ENCODE data around the gene CADM1. TPM values are rescaled to one million over a fixed set of nuclear protein-coding genes. Genes with fewer than 3 reads are reported as not detected.
A peak's percentile ranks its signal among the peaks of the same experiment; 100 is the strongest.

The CADM1 gene
- total RNA-seq, 1 donor from 2014 or later: 51.1 TPM

GRCh38 chr11:115365907-115366306 lies 138.3 kb downstream of the CADM1 start:
- DNase-seq: no peak
- Histone ChIP-seq H3K9me3 (replicated peaks) (no peaks in the 10 kb centered on the region), H3K27ac (replicated peaks) (peak overlapping the region; percentile 58), H3K4me3 (no peak overlapping the region), H3K27me3 (ENCODE audit: low read depth) (no peaks in the 10 kb centered on the region), H3K4me1 (peaks cover 41% of the 10 kb centered on the region), H3K36me3 (no peaks in the 10 kb centered on the region)
- TF ChIP-seq CTCF (IDR thresholded peaks at IDR 0.05; ENCODE audit: borderline replicate concordance): no peak
- intact Hi-C loops (cut with micrococcal nuclease): no loop called here

GRCh38 chr11:115364896-115365295 lies 139.3 kb downstream of the CADM1 start:
- intact Hi-C loops (cut with micrococcal nuclease): no loop called here
- no peak for DNase-seq
- H3K27ac ChIP-seq (replicated peaks): peak overlapping the region; percentile 58
- H3K4me3 ChIP-seq: no peak overlapping the region
- TF ChIP-seq CTCF (IDR thresholded peaks at IDR 0.05; ENCODE audit: borderline replicate concordance): no peak
- H3K4me1 ChIP-seq: peaks cover 41% of the 10 kb centered on the region
- no peaks in the 10 kb centered on the region for H3K27me3 ChIP-seq (ENCODE audit: low read depth)
- H3K9me3 ChIP-seq (replicated peaks): no peaks in the 10 kb centered on the region
- no peaks in the 10 kb centered on the region for H3K36me3 ChIP-seq

GRCh38 chr11:115363921-115364320 lies 140.3 kb downstream of the CADM1 start:
- Histone ChIP-seq H3K9me3 (replicated peaks) (no peaks in the 10 kb centered on the region), H3K27ac (replicated peaks) (peak overlapping the region; percentile 58), H3K27me3 (ENCODE audit: low read depth) (no peaks in the 10 kb centered on the region), H3K4me1 (peaks cover 41% of the 10 kb centered on the region), H3K36me3 (no peaks in the 10 kb centered on the region), H3K4me3 (no peak overlapping the region)
- intact Hi-C loops (cut with micrococcal nuclease): no loop called here
- TF ChIP-seq CTCF (IDR thresholded peaks at IDR 0.05; ENCODE audit: borderline replicate concordance): no peak
- no peak for DNase-seq

GRCh38 chr11:115363426-115363825 lies 140.8 kb downstream of the CADM1 start:
- TF ChIP-seq CTCF (IDR thresholded peaks at IDR 0.05; ENCODE audit: borderline replicate concordance): no peak
- H3K36me3 ChIP-seq: no peaks in the 10 kb centered on the region
- H3K9me3 ChIP-seq (replicated peaks): no peaks in the 10 kb centered on the region
- no peak overlapping the region for H3K4me3 ChIP-seq
- no peak for DNase-seq
- intact Hi-C loops (cut with micrococcal nuclease): no loop called here
- peaks cover 41% of the 10 kb centered on the region for H3K4me1 ChIP-seq
- H3K27ac ChIP-seq (replicated peaks): peak overlapping the region; percentile 58
- no peaks in the 10 kb centered on the region for H3K27me3 ChIP-seq (ENCODE audit: low read depth)

- Histone ChIP-seq H3K4me3 (no peak overlapping the region), H3K27me3 (ENCODE audit: low read depth) (no peaks in the 10 kb centered on the region), H3K9me3 (replicated peaks) (no peaks in the 10 kb centered on the region), H3K27ac (replicated peaks) (peak overlapping the region; percentile 58), H3K36me3 (no peaks in the 10 kb centered on the region), H3K4me1 (peaks cover 41% of the 10 kb centered on the region)
- intact Hi-C loops (cut with micrococcal nuclease): no loop called here
- no peak for TF ChIP-seq CTCF (IDR thresholded peaks at IDR 0.05; ENCODE audit: borderline replicate concordance)
- peak; percentile 21 for DNase-seq
These were observed 141.2 kb downstream of the CADM1 start for GRCh38 chr11:115362997-115363396.

- H3K36me3 ChIP-seq: no peaks in the 10 kb centered on the region
- DNase-seq: no peak
- no peaks in the 10 kb centered on the region for H3K27me3 ChIP-seq (ENCODE audit: low read depth)
- no peaks in the 10 kb centered on the region for H3K9me3 ChIP-seq (replicated peaks)
- peak overlapping the region; percentile 58 for H3K27ac ChIP-seq (replicated peaks)
- H3K4me1 ChIP-seq: peaks cover 50% of the 10 kb centered on the region
- intact Hi-C loops (cut with micrococcal nuclease): no loop called here
- no peak overlapping the region for H3K4me3 ChIP-seq
- no peak for TF ChIP-seq CTCF (IDR thresholded peaks at IDR 0.05; ENCODE audit: borderline replicate concordance)
These were observed 143.2 kb downstream of the CADM1 start for GRCh38 chr11:115361025-115361424.
